OCI-LY3 (cell line): ENCODE measurements around the gene PSKH1.

Experiments
- CTCF ChIP-seq: fragments of 200-600, 300-600 bp; sonication (generic); IDR thresholded peaks from 2 replicates; pipeline ENCODE4 v1.5.1; 2014; ENCODE audit warnings: antibody characterized with exemption, low read length, low read depth
- EZH2phosphoT487 ChIP-seq: fragments of 200-600 bp; shearing (Covaris generic); IDR thresholded peaks from 2 replicates; pipeline ENCODE4 v1.6.1; 2018; ENCODE audit warnings: antibody characterized with exemption, mixed run types, low read depth

GRCh38 chr16:67922740-67923139, 29.7 kb downstream of the PSKH1 start:
- TF ChIP-seq CTCF (no peak), EZH2phosphoT487 (no peak)
